H1 (cell line): ENCODE measurements around the gene ADORA1. TPM values are rescaled to one million over a fixed set of nuclear protein-coding genes. Genes with fewer than 3 reads are reported as not detected.

Experiments
- CTCF ChIA-PET: fragments of 300-600 bp; sonication (Branson Sonifier 250); formaldehyde crosslinking; loops from one replicate; lab custom pipeline; 2021; ENCODE audit not compliant: partially characterized antibody; lab: Charles Lee
- POLR2A ChIA-PET: fragments of 300-600 bp; sonication (Branson Sonifier 250); formaldehyde crosslinking; loops from one replicate; lab custom pipeline; 2021; ENCODE audit warnings: inconsistent platforms; ENCODE audit not compliant: partially characterized antibody; lab: Charles Lee
- DNase-seq, 2 experiments: peaks; one replicate each; pipeline versions ENCODE4 v3.0.0 to v3.0.0-alpha.2; 2010 to 2022; ENCODE audit warnings: low spot score in 2 of 2, low read depth in 1 of 2, mixed read lengths in 1 of 2
- FAIRE-seq: peaks from 2 replicates; lab custom pipeline; 2011; peaks lifted over from hg19 to GRCh38; lab: Jason Lieb, UNC
- H2AFZ ChIP-seq: 2 replicates; pipeline ENCODE4 v1.8.1; 2012; ENCODE audit warnings: low read length, inconsistent platforms
- H2AK5ac ChIP-seq: 2 replicates; pipeline ENCODE4 v1.6.1; 2013; ENCODE audit warnings: low read depth, low read length
- H2BK120ac ChIP-seq: replicated peaks from 2 replicates; pipeline ENCODE3; 2013; ENCODE audit warnings: low read depth, low read length, inconsistent platforms
- H2BK12ac ChIP-seq: 2 replicates; pipeline ENCODE4 v1.6.1; 2013; ENCODE audit warnings: low read depth, low read length
- H2BK15ac ChIP-seq: 2 replicates; pipeline ENCODE4 v1.6.1; 2013; ENCODE audit warnings: low read length
- H2BK20ac ChIP-seq: 2 replicates; pipeline ENCODE4 v1.6.1; 2013; ENCODE audit warnings: low read length
- H2BK5ac ChIP-seq: 2 replicates; pipeline ENCODE4 v1.6.1; 2013; ENCODE audit warnings: low read depth, low read length
- H3K14ac ChIP-seq: 2 replicates; pipeline ENCODE4 v1.6.1; 2013; ENCODE audit warnings: inconsistent platforms; ENCODE audit not compliant: insufficient read length
- H3K18ac ChIP-seq: 2 replicates; pipeline ENCODE4 v1.6.1; 2013; ENCODE audit warnings: low read length; ENCODE audit errors: extremely low read depth
- H3K23ac ChIP-seq: 2 replicates; pipeline ENCODE4 v1.6.1; 2013; ENCODE audit warnings: inconsistent platforms; ENCODE audit not compliant: insufficient read length
- H3K23me2 ChIP-seq: 2 replicates; pipeline ENCODE4 v1.6.1; 2013; ENCODE audit warnings: low read depth, low read length
- H3K27ac ChIP-seq: 2 replicates; pipeline ENCODE4 v1.6.1; 2011; ENCODE audit warnings: low read depth, low read length, inconsistent platforms
- H3K27me3 ChIP-seq, 4 experiments: replicated peaks in 1 of 4; 1 replicate in 1 of 4; 2 replicates in 3 of 4; pipeline versions ENCODE4 v1.6.1 to v1.8.1; 2011 to 2013; ENCODE audit warnings: low read length in 3 of 4, mild to moderate bottlenecking in 3 of 4, inconsistent platforms in 2 of 4, mixed read lengths in 2 of 4, moderate library complexity in 1 of 4; ENCODE audit not compliant: control insufficient read depth in 3 of 4, insufficient read depth in 3 of 4; ENCODE audit errors: extremely low read depth in 1 of 4
- H3K36me3 ChIP-seq, 4 experiments: 2 replicates each; pipeline versions ENCODE4 v1.6.1 to v1.8.1; 2011 to 2013; ENCODE audit warnings: mild to moderate bottlenecking in 4 of 4, low read length in 3 of 4, moderate library complexity in 2 of 4, control low read depth in 1 of 4, inconsistent platforms in 1 of 4; ENCODE audit not compliant: insufficient read depth in 4 of 4, control insufficient read depth in 2 of 4
- H3K4ac ChIP-seq: replicated peaks from 2 replicates; pipeline ENCODE3; 2013; ENCODE audit warnings: low read length, low read depth, mixed read lengths, inconsistent platforms; ENCODE audit not compliant: insufficient read length
- H3K4me1 ChIP-seq, 4 experiments: replicated peaks in 1 of 4; 1 replicate in 1 of 4; 2 replicates in 3 of 4; pipeline versions ENCODE4 v1.6.1 to v1.8.1; 2011 to 2013; ENCODE audit warnings: low read length in 3 of 4, inconsistent platforms in 2 of 4, mixed read lengths in 1 of 4; ENCODE audit not compliant: insufficient read depth in 4 of 4, control insufficient read depth in 3 of 4
- H3K4me2 ChIP-seq, 2 experiments: 2 replicates each; pipeline versions ENCODE4 v1.6.1 to v1.8.1; 2011 to 2013; ENCODE audit warnings: low read depth in 2 of 2, low read length in 2 of 2, control low read depth in 1 of 2, inconsistent platforms in 1 of 2, mild to moderate bottlenecking in 1 of 2; ENCODE audit not compliant: insufficient read depth in 1 of 2
- H3K4me3 ChIP-seq, 4 experiments: fragments of 200-600, 300-600 bp in 1 of 4; sonication (generic), shearing (Covaris generic), sonication (Bioruptor Twin) in 1 of 4; 2 replicates each; pipeline versions ENCODE4 v1.5.1 to v1.8.1; 2011 to 2016; ENCODE audit warnings: low read length in 4 of 4, low read depth in 3 of 4, control low read depth in 2 of 4, inconsistent platforms in 2 of 4, mild to moderate bottlenecking in 2 of 4, mixed read lengths in 1 of 4, moderate library complexity in 1 of 4; ENCODE audit not compliant: insufficient read depth in 2 of 4; ENCODE audit errors: extremely low read depth in 1 of 4
- H3K56ac ChIP-seq: replicated peaks from 2 replicates; pipeline ENCODE3; 2013; ENCODE audit warnings: low read depth, mild to moderate bottlenecking, mixed read lengths, low read length, inconsistent platforms; ENCODE audit not compliant: insufficient read length
- H3K79me1 ChIP-seq: 2 replicates; pipeline ENCODE4 v1.6.1; 2013; ENCODE audit warnings: low read depth, low read length, control low read depth
- H3K79me2 ChIP-seq, 2 experiments: 2 replicates each; pipeline versions ENCODE4 v1.6.1 to v1.8.1; 2012 to 2013; ENCODE audit warnings: low read length in 2 of 2, mild to moderate bottlenecking in 2 of 2, inconsistent platforms in 1 of 2; ENCODE audit not compliant: insufficient read depth in 2 of 2, control insufficient read depth in 1 of 2
- H3K9ac ChIP-seq, 4 experiments: replicated peaks in 1 of 4; 1 replicate in 1 of 4; 2 replicates in 3 of 4; pipeline versions ENCODE4 v1.6.1 to v1.8.1; 2011 to 2013; ENCODE audit warnings: low read depth in 3 of 4, low read length in 3 of 4, control low read depth in 2 of 4, mild to moderate bottlenecking in 2 of 4, moderate library complexity in 2 of 4, inconsistent platforms in 1 of 4; ENCODE audit errors: extremely low read depth in 1 of 4
- H3K9me3 ChIP-seq, 2 experiments: 2 replicates each; pipeline versions ENCODE4 v1.6.1 to v1.8.1; 2012 to 2013; ENCODE audit warnings: mild to moderate bottlenecking in 2 of 2, moderate library complexity in 2 of 2, control low read depth in 1 of 2, inconsistent platforms in 1 of 2, low read depth in 1 of 2, low read length in 1 of 2, mixed read lengths in 1 of 2; ENCODE audit not compliant: insufficient read depth in 2 of 2
- H4K20me1 ChIP-seq, 2 experiments: replicated peaks in 1 of 2; 2 replicates each; pipeline versions ENCODE3 to v1.8.1; 2011 to 2013; ENCODE audit warnings: inconsistent platforms in 2 of 2, low read length in 2 of 2, mild to moderate bottlenecking in 1 of 2; ENCODE audit not compliant: insufficient read depth in 2 of 2, control insufficient read depth in 1 of 2
- H4K5ac ChIP-seq: 2 replicates; pipeline ENCODE4 v1.6.1; 2013; ENCODE audit warnings: low read length, low read depth, mixed read lengths, inconsistent platforms; ENCODE audit not compliant: insufficient read length
- H4K8ac ChIP-seq: 2 replicates; pipeline ENCODE4 v1.8.0; 2013; ENCODE audit warnings: mild to moderate bottlenecking, moderate library complexity, low read length, inconsistent platforms; ENCODE audit not compliant: insufficient read depth; ENCODE audit errors: extremely low read depth
- H4K91ac ChIP-seq: replicated peaks from 2 replicates; pipeline ENCODE3; 2013; ENCODE audit warnings: low read length, mixed read lengths, inconsistent platforms; ENCODE audit not compliant: insufficient read length
- CEBPB ChIP-seq: IDR thresholded peaks from 2 replicates; pipeline ENCODE4 v1.6.1; 2012; ENCODE audit warnings: low read depth, low read length
- EGR1 ChIP-seq: IDR thresholded peaks from 2 replicates; pipeline ENCODE4 v1.6.1; 2011; ENCODE audit warnings: low read depth, low read length, borderline replicate concordance
- GTF2F1 ChIP-seq: IDR thresholded peaks from 2 replicates; pipeline ENCODE4 v1.6.1; 2012; ENCODE audit warnings: low read depth, low read length, improper control_type of control experiment, borderline replicate concordance
- HDAC2 ChIP-seq, 2 experiments: fragments of 300-600 bp in 1 of 2; sonication (generic) in 1 of 2; IDR thresholded peaks; 2 replicates each; pipeline ENCODE4 v1.6.1; 2011 to 2012; ENCODE audit warnings: low read depth in 2 of 2, low read length in 2 of 2, mild to moderate bottlenecking in 2 of 2, moderate library complexity in 2 of 2, borderline replicate concordance in 1 of 2, inconsistent platforms in 1 of 2
- KDM5A ChIP-seq: fragments of 200-600 bp; IDR thresholded peaks from 2 replicates; pipeline ENCODE4 v1.7.1; 2012; ENCODE audit warnings: mild to moderate bottlenecking, low read length, inconsistent platforms, mixed read lengths
- PHF8 ChIP-seq: fragments of 200-600 bp; sonication (generic); conservative IDR thresholded peaks from 2 replicates; pipeline ENCODE4 v1.7.1; 2012; ENCODE audit warnings: low read depth, mild to moderate bottlenecking, inconsistent platforms, low read length, moderate library complexity
- POLR2A ChIP-seq, 2 experiments: IDR thresholded peaks; 1 replicate in 1 of 2; 2 replicates in 1 of 2; pipeline ENCODE4 v1.6.1; 2011; ENCODE audit warnings: low read depth in 2 of 2, low read length in 2 of 2, mild to moderate bottlenecking in 2 of 2; ENCODE audit errors: control extremely low read depth in 1 of 2
- RFX5 ChIP-seq: IDR thresholded peaks from 2 replicates; pipeline ENCODE4 v1.6.1; 2011; ENCODE audit warnings: low read depth, low read length, improper control_type of control experiment, borderline replicate concordance
- SP1 ChIP-seq: IDR thresholded peaks from 2 replicates; pipeline ENCODE4 v1.6.1; 2011; ENCODE audit warnings: low read depth, low read length
- SP2 ChIP-seq: IDR thresholded peaks from 2 replicates; pipeline ENCODE4 v1.6.1; 2012; ENCODE audit warnings: mild to moderate bottlenecking, low read length, inconsistent platforms
- SP4 ChIP-seq: IDR thresholded peaks from 2 replicates; pipeline ENCODE4 v1.6.1; 2012; ENCODE audit warnings: low read length, inconsistent platforms
- TAF1 ChIP-seq: IDR thresholded peaks from 2 replicates; pipeline ENCODE4 v1.6.1; 2011; ENCODE audit warnings: mild to moderate bottlenecking, low read depth, low read length
- TBP ChIP-seq: IDR thresholded peaks from 2 replicates; pipeline ENCODE4 v1.6.1; 2011; ENCODE audit warnings: low read depth, low read length, improper control_type of control experiment
- TEAD4 ChIP-seq: IDR thresholded peaks from 2 replicates; pipeline ENCODE4 v1.6.1; 2012; ENCODE audit warnings: low read depth, low read length, inconsistent platforms, mixed read lengths
- WGBS, 2 experiments: shearing (Covaris generic) in 1 of 2; methylation state at CpG; one replicate each; pipeline versions ENCODE4 v1.1.6 to v1.1.7; 2013 to 2015; ENCODE audit warnings: low lambda C conversion rate in 2 of 2, mixed read lengths in 2 of 2, inconsistent platforms in 1 of 2, low coverage in 1 of 2, missing lambda C conversion rate in 1 of 2; ENCODE audit not compliant: insufficient replicate concordance in 2 of 2, insufficient coverage in 1 of 2, insufficient read length in 1 of 2; ENCODE audit errors: extremely low coverage in 1 of 2, missing lambda C conversion rate in 1 of 2; 5-methylcytosine and 5-hydroxymethylcytosine counted together
- polyA plus RNA-seq, 7 experiments: library from polyadenylated mRNA; depleted of rRNA in 3 of 7; stranded (reverse) in 5 of 7; unstranded in 2 of 7; fragments of >200 nt in 5 of 7; fragments of 200-250 nt in 2 of 7; gene quantifications; 1 replicate in 5 of 7; 2 replicates in 1 of 7; 4 replicates in 1 of 7; pipeline versions ENCODE4 v1.2.1 to v1.2.3, GENCODE V29; 2011 to 2013; ENCODE audit warnings: missing spikeins in 2 of 7, mixed read lengths in 2 of 7
- total RNA-seq: library from RNA; stranded (reverse); fragmentation: NEBNext Ultra II Directional; extraction: Animal tissue kit (Norgen Biotek cat#: 25700); gene quantifications from 2 replicates; pipeline ENCODE4 v1.2.1, GENCODE V29; 2021

The ADORA1 gene
- total and polyA plus RNA-seq, 2 of the 8 experiments (the other 6 are each of a cell fraction or from before 2014, with no cell fraction given), result 3.3 to 6.7 TPM

DNA sequence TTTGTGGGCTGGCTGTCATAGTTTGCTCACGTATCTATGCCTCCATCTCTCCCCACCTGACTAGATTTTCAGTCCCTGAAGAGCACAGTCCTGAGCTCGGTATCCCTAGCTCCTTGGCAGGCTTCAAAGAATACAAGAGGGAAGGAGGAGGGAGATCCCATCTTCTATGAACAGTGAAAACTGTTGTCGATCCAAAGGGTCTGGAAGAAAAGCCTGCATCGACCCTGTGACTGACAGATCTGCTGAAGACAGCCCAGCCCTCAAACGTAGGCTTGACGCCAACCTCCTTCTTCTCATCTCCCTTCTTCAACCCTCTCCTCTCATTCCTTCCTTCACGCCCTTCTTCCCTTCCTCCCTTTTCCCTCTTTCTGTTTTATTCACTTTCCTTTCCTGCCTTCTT, 13.3 kb upstream of the ADORA1 start:
- H2AFZ ChIP-seq, result no peak overlapping the region
- CTCF ChIA-PET, result interaction anchor here (1.2 to 49.1 kb wide), 8 partner anchors 9 to 155 kb away, joined by 4 to 1071 read pairs (median 68); partner anchors contain the start of genes MYOG and PPFIA4
- FAIRE-seq (no peak), DNase-seq (no peak)
- no peak for TF ChIP-seq HDAC2 (IDR thresholded peaks at IDR 0.05; ENCODE audit: borderline replicate concordance in 1 of 2, low read depth in 2 of 2, low read length in 2 of 2)
- TF ChIP-seq SP4, result no peak
- no peak for TF ChIP-seq TEAD4
- no peak for TF ChIP-seq CEBPB
- no peak for TF ChIP-seq POLR2A (IDR thresholded peaks at IDR 0.05; ENCODE audit: control extremely low read depth in 1 of 2, low read depth in 2 of 2, low read length in 2 of 2)
- TF ChIP-seq SP1, result no peak
- no peak for TF ChIP-seq TAF1
- TF ChIP-seq GTF2F1, result no peak
- no peak for TF ChIP-seq KDM5A
- no peak for TF ChIP-seq RFX5
- TF ChIP-seq TBP, result no peak
- TF ChIP-seq PHF8, result no peak
- no peak for TF ChIP-seq EGR1
- no peak for TF ChIP-seq SP2
- no peak overlapping the region for H4K8ac ChIP-seq
- H3K79me2 ChIP-seq, result no peaks in the 10 kb centered on the region
- H3K9ac ChIP-seq, result no peak overlapping the region
- no peak overlapping the region for H2AK5ac ChIP-seq
- no peak overlapping the region for H2BK12ac ChIP-seq
- H3K27me3 ChIP-seq, result peaks cover 0 to 6% (median 3%) of the 10 kb centered on the region in 4 experiments; a peak in 4 of 7 replicates
- H3K4me1 ChIP-seq, result peaks cover 0 to 2% (median under 1%) of the 10 kb centered on the region in 4 experiments; a peak in 1 of 7 replicates
- H3K27ac ChIP-seq, result no peak overlapping the region
- no peak overlapping the region for H4K5ac ChIP-seq
- no peaks in the 10 kb centered on the region for H4K20me1 ChIP-seq
- no peaks in the 10 kb centered on the region for H3K79me1 ChIP-seq
- no peak overlapping the region for H3K56ac ChIP-seq
- no peak overlapping the region for H4K91ac ChIP-seq
- H3K14ac ChIP-seq, result no peak overlapping the region
- POLR2A ChIA-PET, result no interaction called here
- H3K18ac ChIP-seq, result no peak overlapping the region
- no peak overlapping the region for H2BK120ac ChIP-seq
- no peak overlapping the region for H3K4me2 ChIP-seq
- H2BK5ac ChIP-seq, result no peak overlapping the region
- H3K36me3 ChIP-seq, result no peaks in the 10 kb centered on the region
- H3K23me2 ChIP-seq, result no peaks in the 10 kb centered on the region
- no peak overlapping the region for H2BK15ac ChIP-seq
- whole genome bisulfite sequencing, 2 experiments, result 79 to 94% methylated on average over 1 to 7 of the region's 7 CpGs
- no peak overlapping the region for H2BK20ac ChIP-seq
- no peaks in the 10 kb centered on the region for H3K9me3 ChIP-seq
- no peak overlapping the region for H3K4me3 ChIP-seq
- no peak overlapping the region for H3K4ac ChIP-seq
- H3K23ac ChIP-seq, result no peak overlapping the region
